Uterus (tissue), 2 donors: ENCODE data around the gene GRHL3.

Experiments
- CTCF ChIP-seq, 4 experiments: fragments of 200-600 bp in 2 of 4; fragments of 450-650 bp in 2 of 4; sonication (generic) in 2 of 4; IDR thresholded peaks; one replicate each; pipeline ENCODE4 v1.5.1; 2016 to 2019; ENCODE audit warnings: antibody characterized with exemption in 4 of 4, mild to moderate bottlenecking in 2 of 4, moderate library complexity in 1 of 4
- POLR2A ChIP-seq, 2 donors: fragments of 450-650 bp; IDR thresholded peaks; one replicate each; pipeline ENCODE4 v1.6.1; 2016; ENCODE audit warnings: antibody characterized with exemption in 2 of 2, mild to moderate bottlenecking in 1 of 2, moderate library complexity in 1 of 2

GRCh38 chr1:24321697-24322469 lies 2.7 kb downstream of the GRHL3 start:
- TF ChIP-seq CTCF (IDR thresholded peaks at IDR 0.05) = no peak
- TF ChIP-seq POLR2A (IDR thresholded peaks at IDR 0.05) = no peak
